Smooth muscle cell (in vitro differentiated cells): ENCODE measurements around the gene HLA-DRA. TPM values are rescaled to one million over a fixed set of nuclear protein-coding genes. Genes with fewer than 3 reads are reported as not detected.
"Not testable (repeated sequence)": the region's sequence is repeated elsewhere in the genome, so short reads cannot be mapped to it uniquely, and the experiment has no call there.

Experiments
- DNase-seq: peaks from one replicate; lab custom pipeline; 2025; ENCODE audit not compliant: unreplicated experiment; lab: John Stamatoyannopoulos, UW
- H2AFZ ChIP-seq: fragments of 200-600 bp; sonication (generic); 2 replicates; pipeline ENCODE4 v1.6.0; 2016; ENCODE audit warnings: antibody characterized with exemption, low read depth, mild to moderate bottlenecking
- H3F3A ChIP-seq: fragments of 200-600 bp; sonication (generic); 2 replicates; pipeline ENCODE4 v1.6.0; 2017; ENCODE audit warnings: antibody characterized with exemption, low read depth
- H3K27ac ChIP-seq: fragments of 200-600 bp; sonication (generic); 2 replicates; pipeline ENCODE4 v1.5.1; 2016; ENCODE audit warnings: low read depth, mild to moderate bottlenecking
- H3K27me3 ChIP-seq: fragments of 200-600 bp; sonication (generic); 2 replicates; pipeline ENCODE4 v1.6.1; 2016; ENCODE audit warnings: low read depth, mild to moderate bottlenecking
- H3K36me3 ChIP-seq: fragments of 200-600 bp; sonication (generic); 2 replicates; pipeline ENCODE4 v1.5.1; 2016; ENCODE audit warnings: low read depth
- H3K4me1 ChIP-seq: fragments of 200-600 bp; sonication (generic); 2 replicates; pipeline ENCODE4 v1.5.1; 2016; ENCODE audit warnings: low read depth
- H3K4me2 ChIP-seq: fragments of 200-600 bp; sonication (generic); 2 replicates; pipeline ENCODE4 v1.6.0; 2016; ENCODE audit warnings: mild to moderate bottlenecking
- H3K4me3 ChIP-seq: fragments of 200-600 bp; sonication (generic); 2 replicates; pipeline ENCODE4 v1.5.1; 2016; ENCODE audit warnings: mild to moderate bottlenecking
- H3K79me2 ChIP-seq: fragments of 200-600 bp; sonication (generic); 2 replicates; pipeline ENCODE4 v1.6.0; 2016; ENCODE audit warnings: low read depth, mild to moderate bottlenecking
- H3K9ac ChIP-seq: fragments of 200-600 bp; sonication (generic); 2 replicates; pipeline ENCODE4 v1.6.0; 2016; ENCODE audit warnings: low read depth
- H3K9me3 ChIP-seq: fragments of 200-600 bp; sonication (generic); replicated peaks from 2 replicates; pipeline ENCODE4 v1.5.1; 2016; ENCODE audit warnings: low read depth
- H4K20me1 ChIP-seq: fragments of 200-600 bp; sonication (generic); 2 replicates; pipeline ENCODE4 v1.6.0; 2016; ENCODE audit warnings: low read depth
- CTCF ChIP-seq: fragments of 200-600 bp; sonication (generic); IDR thresholded peaks from 2 replicates; pipeline ENCODE4 v1.5.1; 2017; ENCODE audit warnings: borderline replicate concordance, mild to moderate bottlenecking, antibody characterized with exemption; ENCODE audit not compliant: insufficient read depth, poor library complexity, severe bottlenecking
- WGBS: methylation state at CpG from one replicate; pipeline ENCODE4 v1.1.7; 2016; ENCODE audit warnings: low lambda C conversion rate; 5-methylcytosine and 5-hydroxymethylcytosine counted together
- polyA plus RNA-seq: library from polyadenylated mRNA; unstranded; fragments of >200 nt; fragmentation: Nextera tagmentation; extraction: Ambion mirVana; gene quantifications from 2 replicates; pipeline ENCODE4 v1.2.1, GENCODE V29; 2016
- total RNA-seq: library from RNA; depleted of rRNA; stranded (reverse); fragments of >200 nt; gene quantifications from 2 replicates; pipeline ENCODE4 v1.2.3, GENCODE V29; 2014

Gene HLA-DRA
- total and polyA plus RNA-seq, 2 experiments from 2014 or later: not detected

DNA sequence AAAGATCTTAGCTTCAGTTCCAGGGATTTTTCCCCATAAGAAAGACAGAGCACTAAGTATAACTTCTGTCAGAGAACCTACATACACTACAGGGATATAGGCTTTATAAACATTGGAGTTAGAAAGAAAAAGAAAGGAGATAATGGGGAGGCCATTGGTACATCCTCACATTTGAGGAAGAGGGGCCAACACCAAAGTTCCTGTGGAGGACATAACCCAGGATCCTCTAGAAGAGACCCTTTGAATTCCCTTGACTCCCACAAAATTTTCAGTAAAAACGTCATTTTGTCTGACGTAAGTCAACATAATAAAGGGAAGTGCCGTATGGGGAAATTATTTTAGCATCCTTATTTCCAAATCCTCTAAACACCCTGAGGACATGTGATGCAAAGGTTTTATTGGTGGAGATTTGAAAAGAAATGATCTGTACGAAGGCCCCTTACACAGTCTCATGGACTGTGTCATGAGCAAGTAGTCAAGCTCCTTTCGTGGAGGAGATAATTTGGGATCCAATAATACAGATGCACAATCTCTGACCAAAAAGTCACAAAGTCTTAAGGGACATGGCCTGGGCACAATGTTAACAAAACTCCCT, 33.2 kb downstream of the HLA-DRA start:
- Histone ChIP-seq H3F3A (no peaks in the 10 kb centered on the region), H3K79me2 (no peaks in the 10 kb centered on the region), H3K36me3 (no peaks in the 10 kb centered on the region), H3K4me2 (no peak overlapping the region), H3K9ac (no peak overlapping the region), H3K27ac (no peak overlapping the region), H3K4me3 (no peak overlapping the region), H2AFZ (no peak overlapping the region), H3K4me1 (no peaks in the 10 kb centered on the region), H3K27me3 (no peaks in the 10 kb centered on the region), H3K9me3 (no peaks in the 10 kb centered on the region), H4K20me1 (no peaks in the 10 kb centered on the region)
- no peak for DNase-seq
- WGBS: over 99% methylated on average over 5 of the region's 5 CpGs
- no peak for TF ChIP-seq CTCF

GRCh38 chr6:32473376-32474348, 34.0 kb downstream of the HLA-DRA start:
- not testable (repeated sequence) for H4K20me1 ChIP-seq, H3K9me3 ChIP-seq, H3K4me1 ChIP-seq, H3K4me3 ChIP-seq, H3K36me3 ChIP-seq, H3K27ac ChIP-seq, DNase-seq, H3K9ac ChIP-seq, H3K27me3 ChIP-seq, H3K4me2 ChIP-seq, H3K79me2 ChIP-seq, H2AFZ ChIP-seq, H3F3A ChIP-seq
- WGBS: 78% methylated on average over 10 of the region's 10 CpGs

GRCh38 chr6:32475392-32476206, 35.9 kb downstream of the HLA-DRA start:
- no peak overlapping the region for H2AFZ ChIP-seq
- WGBS: 94% methylated on average over 13 of the region's 13 CpGs
- no peaks in the 10 kb centered on the region for H3K27me3 ChIP-seq
- H3K36me3 ChIP-seq: no peaks in the 10 kb centered on the region
- H3K9ac ChIP-seq: no peak overlapping the region
- no peak overlapping the region for H3K27ac ChIP-seq
- H3K4me2 ChIP-seq: no peak overlapping the region
- H3K79me2 ChIP-seq: no peaks in the 10 kb centered on the region
- H3F3A ChIP-seq: no peaks in the 10 kb centered on the region
- H4K20me1 ChIP-seq: no peaks in the 10 kb centered on the region
- no peak for TF ChIP-seq CTCF
- no peaks in the 10 kb centered on the region for H3K4me1 ChIP-seq
- no peak overlapping the region for H3K4me3 ChIP-seq
- H3K9me3 ChIP-seq: no peaks in the 10 kb centered on the region
- no peak for DNase-seq
